Pulmonary artery endothelial cell (primary cell): ENCODE data around the gene IPPK. TPM values are rescaled to one million over a fixed set of nuclear protein-coding genes. Genes with fewer than 3 reads are reported as not detected.

Experiments used
- DNase-seq: peaks from one replicate; pipeline ENCODE4 v3.0.0-alpha.2; 2011; ENCODE audit warnings: low read depth, low spot score
- total RNA-seq: library from RNA; depleted of rRNA; stranded (reverse); fragments of >200 nt; gene quantifications from 2 replicates; pipeline ENCODE4 v1.2.3, GENCODE V29; 2014

Gene IPPK
- 26.0 and 29.8 TPM in 2 replicates for total RNA-seq

GRCh38 chr9:92669890-92670708 lies at the start of gene IPPK:
Gene IPPK, minus strand, starts transcription at chr9:92670131. Its CDS starts 143 bp downstream, at chr9:92669988.
- DNase-seq = peak; percentile 95

GRCh38 chr9:92719028-92719647 lies 49.2 kb upstream of the IPPK start:
- DNase-seq = no peak

- DNase-seq = no peak
Observed at GRCh38 chr9:92718086-92719001, 48.4 kb upstream of the IPPK start.

- no peak for DNase-seq
Observed at GRCh38 chr9:92717201-92718085, 47.5 kb upstream of the IPPK start.

GRCh38 chr9:92716557-92716956 lies 46.6 kb upstream of the IPPK start:
- no peak for DNase-seq

GRCh38 chr9:92715488-92716231 lies 45.7 kb upstream of the IPPK start:
- no peak for DNase-seq

- no peak for DNase-seq
Observed at GRCh38 chr9:92714787-92715487, 45.0 kb upstream of the IPPK start.

- no peak for DNase-seq
Observed at GRCh38 chr9:92714016-92714415, 44.1 kb upstream of the IPPK start.

- no peak for DNase-seq
Observed at GRCh38 chr9:92713528-92713927, 43.6 kb upstream of the IPPK start.

- DNase-seq = no peak
Observed at GRCh38 chr9:92712767-92713166, 42.8 kb upstream of the IPPK start.

GRCh38 chr9:92711844-92712243 lies 41.9 kb upstream of the IPPK start:
- no peak for DNase-seq

GRCh38 chr9:92711146-92711545 lies 41.2 kb upstream of the IPPK start:
- no peak for DNase-seq

GRCh38 chr9:92710368-92710767 lies 40.4 kb upstream of the IPPK start:
- DNase-seq = no peak

- DNase-seq = no peak
Observed at GRCh38 chr9:92709954-92710353, 40.0 kb upstream of the IPPK start.

GRCh38 chr9:92709240-92709639 lies 39.3 kb upstream of the IPPK start:
- DNase-seq = no peak

GRCh38 chr9:92707530-92707929 lies 37.6 kb upstream of the IPPK start:
- no peak for DNase-seq

GRCh38 chr9:92706218-92706940 lies 36.4 kb upstream of the IPPK start:
- DNase-seq = no peak

- DNase-seq = no peak
Observed at GRCh38 chr9:92704528-92704927, 34.6 kb upstream of the IPPK start.

- DNase-seq = no peak
Observed at GRCh38 chr9:92696619-92697018, 26.7 kb upstream of the IPPK start.
